GM12873 (cell line): Measurements from ENCODE around the gene TRPC3.

Experiments
- CTCF ChIP-seq: IDR thresholded peaks from 2 replicates; pipeline ENCODE4 v1.5.1; 2012; ENCODE audit warnings: low read depth, mild to moderate bottlenecking, moderate library complexity, low read length, control low read depth; ENCODE audit not compliant: insufficient read depth; ENCODE audit errors: missing control alignments

The TRPC3 gene

GRCh38 chr4:121951521-121952110 is at the start of gene TRPC3:
Gene TRPC3 (minus strand): TSS chr4:121952060. CDS start chr4:121951680, 380 bp downstream.
- no peak for TF ChIP-seq CTCF

GRCh38 chr4:122000849-122001248 is 49.0 kb upstream of the TRPC3 start:
- no peak for TF ChIP-seq CTCF

GRCh38 chr4:121998024-121998423 is 46.2 kb upstream of the TRPC3 start:
- TF ChIP-seq CTCF = no peak

GRCh38 chr4:121995790-121996537 is 44.1 kb upstream of the TRPC3 start:
- no peak for TF ChIP-seq CTCF

GRCh38 chr4:121991968-121992367 is 40.1 kb upstream of the TRPC3 start:
- no peak for TF ChIP-seq CTCF

- no peak for TF ChIP-seq CTCF
These were observed 38.6 kb upstream of the TRPC3 start for GRCh38 chr4:121990489-121990888.

GRCh38 chr4:121989715-121990114 is 37.9 kb upstream of the TRPC3 start:
- no peak for TF ChIP-seq CTCF
